K562 (cell line): Measurements from ENCODE around the gene PPA2. TPM values are rescaled to one million over a fixed set of nuclear protein-coding genes. Genes with fewer than 3 reads are reported as not detected.

ENCODE experiments used
- BDP1 ChIP-seq: IDR thresholded peaks from 3 replicates; pipeline ENCODE4 v1.6.1; 2011; ENCODE audit not compliant: insufficient read length, insufficient read depth
- BHLHE40 ChIP-seq: IDR thresholded peaks from 2 replicates; pipeline ENCODE4 v1.6.1; 2011; ENCODE audit warnings: low read length, improper control_type of control experiment
- BRF1 ChIP-seq: IDR thresholded peaks from 3 replicates; pipeline ENCODE4 v1.6.1; 2011; ENCODE audit warnings: borderline replicate concordance, mild to moderate bottlenecking; ENCODE audit not compliant: insufficient read length; ENCODE audit errors: extremely low read depth
- CBX1 ChIP-seq: sonication (generic); IDR thresholded peaks from 2 replicates; pipeline ENCODE4 v1.6.1; 2016; ENCODE audit warnings: antibody characterized with exemption, low read depth, mild to moderate bottlenecking
- CBX3 ChIP-seq, 2 experiments: IDR thresholded peaks; 1 replicate in 1 of 2; 2 replicates in 1 of 2; pipeline ENCODE4 v1.6.1; 2012; ENCODE audit warnings: inconsistent platforms in 2 of 2, low read length in 2 of 2, borderline replicate concordance in 1 of 2, control low read depth in 1 of 2
- FOS ChIP-seq: IDR thresholded peaks from 3 replicates; pipeline ENCODE4 v1.6.1; 2011; ENCODE audit not compliant: insufficient read length; ENCODE audit errors: extremely low read depth
- MECOM ChIP-seq: fragments of 250-450 bp; sonication (Bioruptor Pico); IDR thresholded peaks from 2 replicates; pipeline ENCODE4 v1.8.0; 2022; ENCODE audit warnings: inconsistent platforms
- MNT ChIP-seq, 2 experiments: fragments of 450-650 bp; conservative IDR thresholded peaks; 2 replicates each; pipeline ENCODE4 v1.6.1; 2017; ENCODE audit warnings: mild to moderate bottlenecking in 2 of 2, moderate library complexity in 2 of 2
- MXD1 ChIP-seq: fragments of 250-450 bp; sonication (Bioruptor Pico); IDR thresholded peaks from 2 replicates; pipeline ENCODE4 v1.8.0; 2021; ENCODE audit warnings: borderline replicate concordance, mild to moderate bottlenecking, moderate library complexity; ENCODE audit not compliant: poor library complexity, severe bottlenecking
- NFIX ChIP-seq: fragments of 250-450 bp; sonication (Bioruptor Pico); IDR thresholded peaks from 2 replicates; pipeline ENCODE4 v1.4.0; 2020; ENCODE audit warnings: low read depth, mild to moderate bottlenecking, moderate library complexity
- POLR2AphosphoS2 ChIP-seq: IDR thresholded peaks from 2 replicates; pipeline ENCODE4 v1.6.1; 2012; ENCODE audit warnings: low read length, improper control_type of control experiment
- SIX5 ChIP-seq, 2 experiments: IDR thresholded peaks; 2 replicates each; pipeline ENCODE4 v1.6.1; 2011; ENCODE audit warnings: low read length in 2 of 2, borderline replicate concordance in 1 of 2, low read depth in 1 of 2, mild to moderate bottlenecking in 1 of 2, moderate library complexity in 1 of 2; ENCODE audit not compliant: insufficient read depth in 1 of 2
- SUPT5H ChIP-seq: fragments of 450-650 bp; IDR thresholded peaks from 2 replicates; pipeline ENCODE4 v1.6.1; 2016
- TAF9B ChIP-seq: fragments of 450-650 bp; IDR thresholded peaks from 2 replicates; pipeline ENCODE4 v1.6.1; 2018; ENCODE audit warnings: mild to moderate bottlenecking; ENCODE audit not compliant: partially characterized antibody
- WHSC1 ChIP-seq: IDR thresholded peaks from one replicate; pipeline ENCODE4 v1.6.1; 2012; ENCODE audit warnings: low read length, control low read depth, inconsistent platforms
- ZEB2 ChIP-seq: fragments of 450-650 bp; IDR thresholded peaks from 2 replicates; pipeline ENCODE4 v1.6.1; 2016
- ZFP30 ChIP-seq: fragments of 250-450 bp; sonication (Bioruptor Pico); IDR thresholded peaks from 2 replicates; pipeline ENCODE4 v1.8.0; 2022; ENCODE audit warnings: moderate library complexity, mild to moderate bottlenecking, inconsistent platforms, borderline replicate concordance
- ZKSCAN3 ChIP-seq: fragments of 250-450 bp; sonication (Bioruptor Pico); IDR thresholded peaks from 2 replicates; pipeline ENCODE4 v1.4.0; 2020
- ZNF12 ChIP-seq: sonication (generic); formaldehyde crosslinking; IDR thresholded peaks from 2 replicates; pipeline ENCODE4 v1.4.0; 2020; ENCODE audit warnings: mild to moderate bottlenecking, missing genetic modification reagents
- ZNF3 ChIP-seq: fragments of 250-450 bp; sonication (Bioruptor Pico); IDR thresholded peaks from 2 replicates; pipeline ENCODE4 v1.5.0; 2021; ENCODE audit warnings: mild to moderate bottlenecking, moderate library complexity
- ZNF398 ChIP-seq: fragments of 250-450 bp; sonication (Bioruptor Pico); IDR thresholded peaks from 2 replicates; pipeline ENCODE4 v1.8.0; 2021; ENCODE audit warnings: moderate library complexity, mild to moderate bottlenecking, inconsistent platforms
- ZNF445 ChIP-seq: fragments of 250-450 bp; sonication (Bioruptor Pico); IDR thresholded peaks from 2 replicates; pipeline ENCODE4 v1.4.0; 2020; ENCODE audit warnings: low read depth, mild to moderate bottlenecking, moderate library complexity
- ZNF507 ChIP-seq: conservative IDR thresholded peaks from 2 replicates; pipeline ENCODE4 v1.6.1; 2017; ENCODE audit warnings: missing genetic modification characterization, missing compliant biosample characterization
- polyA plus RNA-seq, 8 experiments: library from polyadenylated mRNA; depleted of rRNA in 4 of 8; stranded (reverse) in 5 of 8; unstranded in 3 of 8; fragments of >200 nt; fragmentation: Nextera tagmentation in 2 of 8; fragmentation: Illumina TruSeq in 1 of 8; extraction: Ambion mirVana in 2 of 8; extraction: Trizol in 1 of 8; gene quantifications; 2 replicates each; pipeline versions ENCODE4 v1.2.1 to v1.2.3, GENCODE V29; 2011 to 2014; ENCODE audit warnings: inconsistent platforms in 1 of 8, missing spikeins in 1 of 8
- total RNA-seq, 7 experiments: library from RNA; depleted of rRNA in 6 of 7; stranded (reverse); fragments of >200 nt in 6 of 7; fragmentation: Illumina TruSeq in 2 of 7; extraction: Trizol in 2 of 7; gene quantifications; 2 replicates each; pipeline versions ENCODE4 v1.2.1 to v1.2.3, GENCODE V29; 2011 to 2021; ENCODE audit warnings: low replicate concordance in 1 of 7

PPA2 gene
- total and polyA plus RNA-seq, 9 of the 15 experiments (the other 6 are each of a cell fraction or from before 2014, with no cell fraction given) = 48.3 to 190 (median 109) TPM

- TF ChIP-seq MXD1 (no peak), ZNF398 (CRISPR knock-in tag) (no peak), NFIX (CRISPR knock-in tag) (no peak), SIX5 (IDR thresholded peaks at IDR 0.05; ENCODE audit: borderline replicate concordance in 1 of 2, insufficient read depth in 1 of 2, low read depth in 1 of 2, low read length in 2 of 2) (no peak), BHLHE40 (peak; percentile 72), ZNF3 (no peak), WHSC1 (no peak), SUPT5H (peak; percentile 86), ZFP30 (CRISPR knock-in tag) (no peak), ZNF445 (CRISPR knock-in tag) (no peak), POLR2AphosphoS2 (no peak), ZNF12 (CRISPR knock-in tag) (peak; percentile 28; the same call in 1 of the 2 replicates), CBX1 (peak; percentile 60; the same call in 1 of the 2 replicates), BDP1 (no peak), FOS (no peak), BRF1 (no peak), MNT (conservative IDR thresholded peaks at IDR 0.05) (peak; percentile 41 to 70; a peak in 2 of 4 replicates), TAF9B (peak; percentile 53), ZNF507 (no peak), MECOM (CRISPR knock-in tag) (no peak), ZKSCAN3 (CRISPR knock-in tag) (no peak), ZEB2 (no peak), CBX3 (IDR thresholded peaks at IDR 0.05; ENCODE audit: borderline replicate concordance in 1 of 2, low read length in 2 of 2) (no peak)
These were observed at the start of gene PPA2 (continued) for GRCh38 chr4:105473324-105474098.
